Dermis blood vessel endothelial cell (primary cell): ENCODE results near the gene TOR2A. TPM values are rescaled to one million over a fixed set of nuclear protein-coding genes. Genes with fewer than 3 reads are reported as not detected.
"Not testable (repeated sequence)": the region's sequence is repeated elsewhere in the genome, so short reads cannot be mapped to it uniquely, and the experiment has no call there.

Source experiments
- DNase-seq: peaks from one replicate; pipeline ENCODE4 v3.0.0; 2010
- total RNA-seq: library from RNA; depleted of rRNA; stranded (reverse); fragments of >200 nt; gene quantifications from 2 replicates; pipeline ENCODE4 v1.2.3, GENCODE V29; 2014

TOR2A gene
- total RNA-seq = 7.7 and 13.2 TPM in 2 replicates

- peak; percentile 99 for DNase-seq
These were observed at the start of gene TOR2A for GRCh38 chr9:127734747-127735529. TOR2A (minus strand) TSS chr9:127735294; CDS start chr9:127735270, 24 bp downstream.

GRCh38 chr9:127783111-127784008 lies 48.3 kb upstream of the TOR2A start:
- DNase-seq = peak; percentile 58

- peak; percentile 66 for DNase-seq
These were observed 46.7 kb upstream of the TOR2A start for GRCh38 chr9:127781806-127782205.

GRCh38 chr9:127780909-127781308 lies 45.8 kb upstream of the TOR2A start:
- not testable (repeated sequence) for DNase-seq

- no peak for DNase-seq
These were observed 45.2 kb upstream of the TOR2A start for GRCh38 chr9:127780126-127780885.

GRCh38 chr9:127779136-127779981 lies 44.3 kb upstream of the TOR2A start:
- DNase-seq = no peak

- no peak for DNase-seq
These were observed 43.4 kb upstream of the TOR2A start, which contains the start of gene SH2D3C for GRCh38 chr9:127778280-127779135. SH2D3C (minus strand) TSS chr9:127778666; CDS start chr9:127778627, 39 bp downstream.

GRCh38 chr9:127777368-127777980 lies 42.4 kb upstream of the TOR2A start:
- no peak for DNase-seq

GRCh38 chr9:127776924-127777289 lies 41.8 kb upstream of the TOR2A start:
- no peak for DNase-seq

- no peak for DNase-seq
These were observed 41.3 kb upstream of the TOR2A start for GRCh38 chr9:127776195-127776923.

- no peak for DNase-seq
These were observed 38.9 kb upstream of the TOR2A start for GRCh38 chr9:127773981-127774380.

GRCh38 chr9:127773272-127773671 lies 38.2 kb upstream of the TOR2A start:
- DNase-seq = no peak

GRCh38 chr9:127772603-127773002 lies 37.5 kb upstream of the TOR2A start:
- no peak for DNase-seq

- DNase-seq = no peak
These were observed 36.6 kb upstream of the TOR2A start for GRCh38 chr9:127771570-127772189.

- peak; percentile 100 for DNase-seq
These were observed 35.9 kb upstream of the TOR2A start for GRCh38 chr9:127770905-127771569.

- no peak for DNase-seq
These were observed 35.5 kb upstream of the TOR2A start for GRCh38 chr9:127770583-127770904.

GRCh38 chr9:127769929-127770582 lies 35.0 kb upstream of the TOR2A start:
- peak; percentile 88 for DNase-seq

- DNase-seq = no peak
These were observed 34.0 kb upstream of the TOR2A start for GRCh38 chr9:127769101-127769500.
